GM19328 (cell line): ENCODE data around the gene CCDC74A.
"Not testable (repeated sequence)": the region's sequence is repeated elsewhere in the genome, so short reads cannot be mapped to it uniquely, and the experiment has no call there.

Experiments used
- ATAC-seq: cut with Tn5 transposase; IDR thresholded peaks from one replicate; pipeline ENCODE4 v1.9.1; 2021; ENCODE audit warnings: mild to moderate bottlenecking, moderate library complexity; ENCODE audit not compliant: unreplicated experiment

CCDC74A gene

GRCh38 chr2:131527131-131528001 is at the start of gene CCDC74A:
Gene CCDC74A (plus strand): TSS chr2:131527888. CDS start chr2:131527971, 83 bp downstream.
- peak; percentile 87 for ATAC-seq

GRCh38 chr2:131478074-131478849 is 49.4 kb upstream of the CCDC74A start:
- ATAC-seq: not testable (repeated sequence)

- ATAC-seq: not testable (repeated sequence)
Measured at GRCh38 chr2:131478850-131479461, 48.7 kb upstream of the CCDC74A start.

- not testable (repeated sequence) for ATAC-seq
Measured at GRCh38 chr2:131480351-131480750, 47.3 kb upstream of the CCDC74A start.

GRCh38 chr2:131482506-131483155 is 45.1 kb upstream of the CCDC74A start:
- not testable (repeated sequence) for ATAC-seq

- not testable (repeated sequence) for ATAC-seq
Measured at GRCh38 chr2:131483981-131484820, 43.5 kb upstream of the CCDC74A start.

- ATAC-seq: not testable (repeated sequence)
Measured at GRCh38 chr2:131484906-131485460, 42.7 kb upstream of the CCDC74A start.

GRCh38 chr2:131486201-131486902 is 41.3 kb upstream of the CCDC74A start:
- not testable (repeated sequence) for ATAC-seq

- no peak for ATAC-seq
Measured at GRCh38 chr2:131488306-131489205, 39.1 kb upstream of the CCDC74A start.

- not testable (repeated sequence) for ATAC-seq
Measured at GRCh38 chr2:131490616-131491468, 36.8 kb upstream of the CCDC74A start.

- not testable (repeated sequence) for ATAC-seq
Measured at GRCh38 chr2:131491469-131491836, 36.2 kb upstream of the CCDC74A start.

GRCh38 chr2:131492015-131492417 is 35.7 kb upstream of the CCDC74A start, which contains the start of gene MZT2A:
Gene MZT2A (minus strand): TSS chr2:131492397. CDS start chr2:131492376, 21 bp downstream.
- ATAC-seq: peak; percentile 22

- peak; percentile 60 for ATAC-seq
Measured at GRCh38 chr2:131492418-131493198, 35.1 kb upstream of the CCDC74A start.

- peak; percentile 15 for ATAC-seq
Measured at GRCh38 chr2:131493199-131493968, 34.3 kb upstream of the CCDC74A start.

GRCh38 chr2:131495506-131495905 is 32.2 kb upstream of the CCDC74A start:
- ATAC-seq: not testable (repeated sequence)
